HepG2 (cell line): ENCODE data around the gene ZCCHC24. TPM values are rescaled to one million over a fixed set of nuclear protein-coding genes. Genes with fewer than 3 reads are reported as not detected.

Experiments
- KLF11 ChIP-seq: IDR thresholded peaks from 2 replicates; pipeline ENCODE4 v1.6.1; 2016; ENCODE audit warnings: missing compliant biosample characterization
- MXI1 ChIP-seq: IDR thresholded peaks from 3 replicates; pipeline ENCODE4 v1.6.1; 2012; ENCODE audit warnings: low read depth, low read length, inconsistent platforms, borderline replicate concordance
- NPAS2 ChIP-seq: sonication (generic); formaldehyde crosslinking; IDR thresholded peaks from 2 replicates; pipeline ENCODE4 v1.8.0; 2022; ENCODE audit warnings: mild to moderate bottlenecking, missing genetic modification reagents, borderline replicate concordance
- PBX3 ChIP-seq: sonication (generic); formaldehyde crosslinking; IDR thresholded peaks from 2 replicates; pipeline ENCODE4 v1.8.1; 2023; ENCODE audit warnings: missing genetic modification reagents, inconsistent platforms, borderline replicate concordance
- PCBP2 ChIP-seq: fragments of 200-400 bp; formaldehyde crosslinking; optimal IDR thresholded peaks from 2 replicates; pipeline ENCODE3; 2018; ENCODE audit warnings: low read length, low read depth; ENCODE audit not compliant: poor library complexity, severe bottlenecking
- SP5 ChIP-seq: IDR thresholded peaks from 2 replicates; pipeline ENCODE4 v1.6.1; 2016; ENCODE audit warnings: low read depth, borderline replicate concordance
- UBTF ChIP-seq: sonication (generic); formaldehyde crosslinking; IDR thresholded peaks from 2 replicates; pipeline ENCODE4 v1.4.0; 2020; ENCODE audit warnings: mild to moderate bottlenecking, missing genetic modification reagents
- ZBTB46 ChIP-seq: sonication (generic); formaldehyde crosslinking; IDR thresholded peaks from 2 replicates; pipeline ENCODE4 v1.4.0; 2020; ENCODE audit warnings: mild to moderate bottlenecking, missing genetic modification reagents, borderline replicate concordance
- ZNF318 ChIP-seq: sonication (generic); formaldehyde crosslinking; IDR thresholded peaks from 2 replicates; pipeline ENCODE4 v1.4.0; 2020; ENCODE audit warnings: mild to moderate bottlenecking, missing genetic modification reagents
- ZNF362 ChIP-seq: sonication (generic); formaldehyde crosslinking; IDR thresholded peaks from 2 replicates; pipeline ENCODE4 v1.4.0; 2020; ENCODE audit warnings: missing genetic modification reagents, mild to moderate bottlenecking, borderline replicate concordance
- ZNF547 ChIP-seq: sonication (generic); formaldehyde crosslinking; IDR thresholded peaks from 2 replicates; pipeline ENCODE4 v1.5.1; 2020; ENCODE audit warnings: mild to moderate bottlenecking, missing genetic modification reagents
- polyA plus RNA-seq, 8 experiments: library from polyadenylated mRNA; depleted of rRNA in 3 of 8; stranded (reverse) in 7 of 8; unstranded in 1 of 8; fragments of >200 nt; fragmentation: Illumina TruSeq in 4 of 8; extraction: Trizol in 4 of 8; gene quantifications; 2 replicates each; pipeline versions ENCODE4 v1.2.1 to v1.2.3, GENCODE V29; 2011 to 2016; ENCODE audit warnings: low read depth in 4 of 8, missing spikeins in 1 of 8, mixed read lengths in 1 of 8; ENCODE audit not compliant: insufficient read depth in 1 of 8
- total RNA-seq, 5 experiments: library from RNA; depleted of rRNA; stranded (reverse); fragments of >200 nt; fragmentation: Illumina TruSeq; extraction: Trizol; gene quantifications; 2 replicates each; pipeline ENCODE4 v1.2.3, GENCODE V29; 2016; ENCODE audit warnings: low read depth in 1 of 5

The ZCCHC24 gene
- total and polyA plus RNA-seq, 2 of the 13 experiments (the other 11 are each of a cell fraction or from before 2014, with no cell fraction given) = 3.1 to 7.9 TPM

- no peak for TF ChIP-seq ZNF318 (CRISPR knock-in tag)
- TF ChIP-seq NPAS2 (CRISPR knock-in tag) = no peak
- TF ChIP-seq PBX3 = no peak
- TF ChIP-seq ZNF362 = peak; percentile 58; the same call in 1 of the 2 replicates
- TF ChIP-seq KLF11 = peak; percentile 48; the same call in 1 of the 2 replicates
- TF ChIP-seq ZNF547 (CRISPR knock-in tag) = peak; percentile 62; the same call in 1 of the 2 replicates
- TF ChIP-seq SP5 (CRISPR knock-in tag) = 0 out of 2 replicates have a peak, but pooled peaks have one; percentile 41
- no peak for TF ChIP-seq PCBP2
- TF ChIP-seq UBTF (CRISPR knock-in tag) = peak; percentile 79
- TF ChIP-seq MXI1 = peak; percentile 59; the same call in 1 of the 3 replicates
- TF ChIP-seq ZBTB46 (CRISPR knock-in tag) = no peak
These were observed 65.1 kb downstream of the ZCCHC24 start (continued) for GRCh38 chr10:79380125-79380945.
